Lower leg skin (tissue), 4 donors: ENCODE results near the gene LRRC49. TPM values are rescaled to one million over a fixed set of nuclear protein-coding genes. Genes with fewer than 3 reads are reported as not detected.

Experiments used
- DNase-seq, 2 donors: peaks; one replicate each; pipeline ENCODE4 v3.0.0-alpha.2; 2019; ENCODE audit warnings: low spot score in 2 of 2
- H3K4me3 ChIP-seq: fragments of 200-600 bp; sonication (generic); 2 replicates; pipeline ENCODE4 v1.5.1; 2017; ENCODE audit warnings: mild to moderate bottlenecking, low read depth; ENCODE audit not compliant: poor library complexity, severe bottlenecking
- CTCF ChIP-seq, 3 donors: fragments of 450-650 bp; IDR thresholded peaks; one replicate each; pipeline ENCODE4 v1.5.1; 2016; ENCODE audit warnings: antibody characterized with exemption in 3 of 3, mild to moderate bottlenecking in 3 of 3, moderate library complexity in 2 of 3
- POLR2A ChIP-seq, 2 donors: fragments of 450-650 bp; IDR thresholded peaks; one replicate each; pipeline ENCODE4 v1.6.1; 2016 to 2017; ENCODE audit warnings: antibody characterized with exemption in 2 of 2, mild to moderate bottlenecking in 1 of 2, moderate library complexity in 1 of 2
- WGBS, 2 donors: methylation state at CpG; one replicate each; pipeline ENCODE4 v1.1.5; 2018; 5-methylcytosine and 5-hydroxymethylcytosine counted together
- intact Hi-C: fragments of 100-400 bp; cut with DNase I; formaldehyde crosslinking; loops from one replicate; pipeline ENCODE4 v1.15.0; 2023; ENCODE audit warnings: low total_unique reads
- total RNA-seq, 4 donors: library from RNA; depleted of rRNA; stranded (reverse); fragments of >200 nt; gene quantifications; one replicate each; pipeline ENCODE4 v1.1.0, GENCODE V29; 2016

The LRRC49 gene
- total RNA-seq, 4 donors from 2014 or later, result 1.9 to 6.1 (median 5.3) TPM

GRCh38 chr15:71080705-71081104, 188.1 kb downstream of the LRRC49 start:
- intact Hi-C loops, result no loop called here
- 31 to 32% methylated on average over 1 of the region's 1 CpG for WGBS, 2 donors
- H3K4me3 ChIP-seq, result no peak overlapping the region
- DNase-seq, result no peak
- TF ChIP-seq CTCF (IDR thresholded peaks at IDR 0.05) (no peak), POLR2A (IDR thresholded peaks at IDR 0.05) (no peak)

GRCh38 chr15:71082803-71083202, 190.2 kb downstream of the LRRC49 start:
- DNase-seq, result no peak
- 60 to 66% methylated on average over 5 of the region's 5 CpGs for WGBS, 2 donors
- intact Hi-C loops, result no loop called here

GRCh38 chr15:71083349-71083748, 190.7 kb downstream of the LRRC49 start:
- 47 to 56% methylated on average over 5 of the region's 5 CpGs for WGBS, 2 donors
- H3K4me3 ChIP-seq, result no peak overlapping the region
- intact Hi-C loops, result no loop called here
- no peak for DNase-seq
- TF ChIP-seq POLR2A (IDR thresholded peaks at IDR 0.05), result no peak

More at GRCh38 chr15:71082803-71083202, 190.2 kb downstream of the LRRC49 start:
- no peak overlapping the region for H3K4me3 ChIP-seq
- TF ChIP-seq POLR2A (IDR thresholded peaks at IDR 0.05) (no peak), CTCF (IDR thresholded peaks at IDR 0.05) (no peak)

- intact Hi-C loops, result no loop called here
- DNase-seq, result no peak
- 91 to 93% methylated on average over 2 of the region's 2 CpGs for WGBS, 2 donors
- no peak overlapping the region for H3K4me3 ChIP-seq
- TF ChIP-seq CTCF (IDR thresholded peaks at IDR 0.05) (no peak), POLR2A (IDR thresholded peaks at IDR 0.05) (no peak)
Measured at GRCh38 chr15:71084264-71084663, 191.6 kb downstream of the LRRC49 start.

- intact Hi-C loops, result no loop called here
Measured at GRCh38 chr15:71085809-71086208, 193.2 kb downstream of the LRRC49 start.

GRCh38 chr15:71088155-71088554, 195.5 kb downstream of the LRRC49 start:
- no peak overlapping the region for H3K4me3 ChIP-seq
- intact Hi-C loops, result no loop called here
- no peak for DNase-seq
- TF ChIP-seq POLR2A (IDR thresholded peaks at IDR 0.05) (no peak), CTCF (IDR thresholded peaks at IDR 0.05) (no peak)

More at GRCh38 chr15:71085809-71086208, 193.2 kb downstream of the LRRC49 start:
- 81 to 82% methylated on average over 3 of the region's 3 CpGs for WGBS, 2 donors
- no peak for TF ChIP-seq CTCF (IDR thresholded peaks at IDR 0.05)
- TF ChIP-seq POLR2A (IDR thresholded peaks at IDR 0.05), result no peak
- no peak overlapping the region for H3K4me3 ChIP-seq
- DNase-seq, result no peak
